Smooth muscle cell (in vitro differentiated cells): ENCODE measurements around the gene SMAP1. TPM values are rescaled to one million over a fixed set of nuclear protein-coding genes. Genes with fewer than 3 reads are reported as not detected.

Experiments used
- DNase-seq: peaks from one replicate; lab custom pipeline; 2025; ENCODE audit not compliant: unreplicated experiment; lab: John Stamatoyannopoulos, UW
- H2AFZ ChIP-seq: fragments of 200-600 bp; sonication (generic); 2 replicates; pipeline ENCODE4 v1.6.0; 2016; ENCODE audit warnings: antibody characterized with exemption, low read depth, mild to moderate bottlenecking
- H3F3A ChIP-seq: fragments of 200-600 bp; sonication (generic); 2 replicates; pipeline ENCODE4 v1.6.0; 2017; ENCODE audit warnings: antibody characterized with exemption, low read depth
- H3K27ac ChIP-seq: fragments of 200-600 bp; sonication (generic); 2 replicates; pipeline ENCODE4 v1.5.1; 2016; ENCODE audit warnings: low read depth, mild to moderate bottlenecking
- H3K27me3 ChIP-seq: fragments of 200-600 bp; sonication (generic); 2 replicates; pipeline ENCODE4 v1.6.1; 2016; ENCODE audit warnings: low read depth, mild to moderate bottlenecking
- H3K36me3 ChIP-seq: fragments of 200-600 bp; sonication (generic); 2 replicates; pipeline ENCODE4 v1.5.1; 2016; ENCODE audit warnings: low read depth
- H3K4me1 ChIP-seq: fragments of 200-600 bp; sonication (generic); 2 replicates; pipeline ENCODE4 v1.5.1; 2016; ENCODE audit warnings: low read depth
- H3K4me2 ChIP-seq: fragments of 200-600 bp; sonication (generic); 2 replicates; pipeline ENCODE4 v1.6.0; 2016; ENCODE audit warnings: mild to moderate bottlenecking
- H3K4me3 ChIP-seq: fragments of 200-600 bp; sonication (generic); 2 replicates; pipeline ENCODE4 v1.5.1; 2016; ENCODE audit warnings: mild to moderate bottlenecking
- H3K79me2 ChIP-seq: fragments of 200-600 bp; sonication (generic); 2 replicates; pipeline ENCODE4 v1.6.0; 2016; ENCODE audit warnings: low read depth, mild to moderate bottlenecking
- H3K9ac ChIP-seq: fragments of 200-600 bp; sonication (generic); 2 replicates; pipeline ENCODE4 v1.6.0; 2016; ENCODE audit warnings: low read depth
- H3K9me3 ChIP-seq: fragments of 200-600 bp; sonication (generic); replicated peaks from 2 replicates; pipeline ENCODE4 v1.5.1; 2016; ENCODE audit warnings: low read depth
- H4K20me1 ChIP-seq: fragments of 200-600 bp; sonication (generic); 2 replicates; pipeline ENCODE4 v1.6.0; 2016; ENCODE audit warnings: low read depth
- WGBS: methylation state at CpG from one replicate; pipeline ENCODE4 v1.1.7; 2016; ENCODE audit warnings: low lambda C conversion rate; 5-methylcytosine and 5-hydroxymethylcytosine counted together
- polyA plus RNA-seq: library from polyadenylated mRNA; unstranded; fragments of >200 nt; fragmentation: Nextera tagmentation; extraction: Ambion mirVana; gene quantifications from 2 replicates; pipeline ENCODE4 v1.2.1, GENCODE V29; 2016
- total RNA-seq: library from RNA; depleted of rRNA; stranded (reverse); fragments of >200 nt; gene quantifications from 2 replicates; pipeline ENCODE4 v1.2.3, GENCODE V29; 2014
- TF ChIP-seq, protein P1 (sequence below): fragments of 200-600 bp; sonication (generic); IDR thresholded peaks from 2 replicates; pipeline ENCODE4 v1.5.1; 2017; ENCODE audit warnings: borderline replicate concordance, mild to moderate bottlenecking, antibody characterized with exemption; ENCODE audit not compliant: insufficient read depth, poor library complexity, severe bottlenecking

Gene SMAP1
- total and polyA plus RNA-seq, 2 experiments from 2014 or later = 21.7 to 39.8 TPM

DNA sequence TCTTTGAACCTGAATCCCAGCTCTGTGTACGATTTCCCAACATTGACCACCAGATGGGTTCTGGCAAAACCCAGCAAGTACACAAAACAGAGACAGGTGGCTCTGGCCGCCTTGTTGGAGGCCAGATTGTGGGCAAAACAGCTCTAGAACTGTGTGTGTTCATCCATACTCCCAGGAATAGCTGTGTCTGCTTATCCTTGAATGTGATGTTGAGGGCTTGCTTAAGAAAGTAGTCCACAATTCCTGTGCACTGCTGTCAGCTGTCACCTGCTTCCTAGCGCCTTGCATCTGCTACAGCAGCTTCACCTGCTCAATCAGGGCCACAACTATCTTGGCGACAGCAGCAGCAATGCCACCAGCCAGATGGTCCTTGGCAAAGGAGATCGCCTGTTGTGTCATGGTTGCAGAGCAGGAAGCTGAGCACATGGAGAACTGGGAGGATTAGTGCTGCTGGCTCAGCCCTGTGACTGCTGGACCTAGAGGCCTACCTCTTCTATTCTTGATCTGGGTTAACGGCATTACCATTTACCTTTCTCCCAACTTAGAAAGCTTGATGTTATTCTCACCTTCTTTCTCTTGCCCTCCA lies 3.7 kb upstream of the SMAP1 start:
- H3K36me3 ChIP-seq = no peaks in the 10 kb centered on the region

DNA sequence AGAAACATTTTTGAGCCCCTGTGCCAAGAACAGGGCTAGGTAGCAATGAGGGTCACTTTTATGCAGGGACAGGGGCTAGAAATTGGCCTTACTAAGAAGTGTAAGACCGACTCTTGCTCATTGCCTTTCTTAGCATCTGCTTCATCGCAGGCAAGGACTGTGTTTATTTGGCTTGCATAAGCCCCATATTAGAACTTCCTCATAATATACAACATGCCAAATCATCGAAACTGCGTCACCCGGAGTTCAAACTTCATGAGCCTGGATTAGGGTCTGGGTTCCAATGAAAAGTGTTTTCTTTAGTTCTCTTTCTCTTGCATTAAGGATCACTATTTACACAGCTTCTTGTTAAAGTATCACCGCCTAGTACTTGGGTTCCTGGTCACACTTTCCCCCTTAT lies 977 bp upstream of the SMAP1 start:
- WGBS = 97% methylated on average over 6 of the region's 6 CpGs
- Histone ChIP-seq H3K27me3 (no peaks in the 10 kb centered on the region), H3K36me3 (no peaks in the 10 kb centered on the region), H3F3A (no peaks in the 10 kb centered on the region), H3K4me1 (peaks cover 22% of the 10 kb centered on the region), H2AFZ (peak overlapping the region; percentile 98), H3K27ac (no peak overlapping the region), H4K20me1 (peaks cover 29% of the 10 kb centered on the region), H3K4me2 (peak overlapping the region; percentile 96), H3K9ac (no peak overlapping the region), H3K79me2 (peaks cover 39% of the 10 kb centered on the region), H3K4me3 (peak overlapping the region; percentile 94), H3K9me3 (no peaks in the 10 kb centered on the region)
- TF ChIP-seq, protein P1, sequence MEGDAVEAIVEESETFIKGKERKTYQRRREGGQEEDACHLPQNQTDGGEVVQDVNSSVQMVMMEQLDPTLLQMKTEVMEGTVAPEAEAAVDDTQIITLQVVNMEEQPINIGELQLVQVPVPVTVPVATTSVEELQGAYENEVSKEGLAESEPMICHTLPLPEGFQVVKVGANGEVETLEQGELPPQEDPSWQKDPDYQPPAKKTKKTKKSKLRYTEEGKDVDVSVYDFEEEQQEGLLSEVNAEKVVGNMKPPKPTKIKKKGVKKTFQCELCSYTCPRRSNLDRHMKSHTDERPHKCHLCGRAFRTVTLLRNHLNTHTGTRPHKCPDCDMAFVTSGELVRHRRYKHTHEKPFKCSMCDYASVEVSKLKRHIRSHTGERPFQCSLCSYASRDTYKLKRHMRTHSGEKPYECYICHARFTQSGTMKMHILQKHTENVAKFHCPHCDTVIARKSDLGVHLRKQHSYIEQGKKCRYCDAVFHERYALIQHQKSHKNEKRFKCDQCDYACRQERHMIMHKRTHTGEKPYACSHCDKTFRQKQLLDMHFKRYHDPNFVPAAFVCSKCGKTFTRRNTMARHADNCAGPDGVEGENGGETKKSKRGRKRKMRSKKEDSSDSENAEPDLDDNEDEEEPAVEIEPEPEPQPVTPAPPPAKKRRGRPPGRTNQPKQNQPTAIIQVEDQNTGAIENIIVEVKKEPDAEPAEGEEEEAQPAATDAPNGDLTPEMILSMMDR = no peak
- DNase-seq = no peak

More for the DNA sequence above, 3.7 kb upstream of the SMAP1 start:
- Histone ChIP-seq H3K4me3 (no peak overlapping the region), H3F3A (no peaks in the 10 kb centered on the region), H3K79me2 (peaks cover 12% of the 10 kb centered on the region), H3K9ac (no peak overlapping the region), H3K4me2 (no peak overlapping the region), H3K27me3 (no peaks in the 10 kb centered on the region), H2AFZ (no peak overlapping the region), H3K27ac (no peak overlapping the region), H3K9me3 (no peaks in the 10 kb centered on the region), H4K20me1 (peaks cover 2% of the 10 kb centered on the region), H3K4me1 (peaks cover 11% of the 10 kb centered on the region)
- DNase-seq = no peak
- TF ChIP-seq, protein P1 = no peak
- WGBS = 81% methylated on average over 6 of the region's 6 CpGs

DNA sequence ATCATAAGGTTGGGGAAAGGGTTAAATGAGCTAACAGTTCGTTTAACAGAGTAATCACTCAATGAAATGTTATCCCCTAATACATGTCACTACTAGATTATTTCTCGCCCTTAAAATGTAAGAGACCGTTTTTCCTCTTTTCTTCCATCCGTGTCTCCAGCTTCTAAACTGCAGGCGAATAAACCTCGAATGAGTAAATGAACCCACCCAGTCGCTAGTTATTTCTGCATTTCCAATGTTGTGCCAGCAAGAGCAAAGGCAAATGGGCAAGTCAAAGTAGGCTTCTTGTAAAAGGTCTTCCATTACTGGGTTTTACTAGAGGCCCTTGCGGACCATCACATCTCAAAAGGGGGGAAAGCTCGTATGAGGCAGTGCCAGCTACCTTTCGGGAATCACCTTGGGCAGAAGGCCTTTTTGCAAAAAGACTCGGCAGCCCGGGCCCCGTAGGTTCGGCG lies 400 bp upstream of the SMAP1 start:
- no peaks in the 10 kb centered on the region for H3K9me3 ChIP-seq

DNA sequence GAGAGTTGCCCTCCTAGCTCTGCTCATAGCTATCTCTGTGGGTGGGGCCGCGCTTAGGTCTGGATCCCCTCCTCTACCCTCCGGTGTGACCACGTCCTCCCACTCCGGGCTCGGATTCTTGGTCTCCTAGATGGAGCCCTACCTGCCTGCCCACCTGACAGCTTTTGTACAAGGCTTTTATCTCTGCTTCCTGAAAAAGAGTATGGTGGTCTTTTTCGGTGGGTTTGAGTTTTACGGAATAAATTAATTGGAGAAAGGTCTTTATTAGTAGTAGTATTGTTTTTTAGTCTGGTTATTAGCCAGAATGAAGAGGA lies 773 bp downstream of the SMAP1 start:
- H3K4me1 ChIP-seq = peaks cover 26% of the 10 kb centered on the region
- peak overlapping the region; percentile 80 for H3K27ac ChIP-seq
- H3K36me3 ChIP-seq = no peaks in the 10 kb centered on the region
- TF ChIP-seq, protein P1 = no peak
- peak overlapping the region; percentile 96 for H3K4me2 ChIP-seq
- no peaks in the 10 kb centered on the region for H3K9me3 ChIP-seq
- 2% methylated on average over 8 of the region's 8 CpGs for WGBS
- H2AFZ ChIP-seq = peak overlapping the region; percentile 98
- no peaks in the 10 kb centered on the region for H3F3A ChIP-seq
- DNase-seq = no peak
- peak overlapping the region; percentile 94 for H3K4me3 ChIP-seq
- H4K20me1 ChIP-seq = peaks cover 46% of the 10 kb centered on the region
- H3K27me3 ChIP-seq = no peaks in the 10 kb centered on the region
- peaks cover 57% of the 10 kb centered on the region for H3K79me2 ChIP-seq
- H3K9ac ChIP-seq = peak overlapping the region; percentile 81

More for the DNA sequence above, 400 bp upstream of the SMAP1 start:
- no peak for DNase-seq
- Histone ChIP-seq H3K36me3 (no peaks in the 10 kb centered on the region), H3K9ac (peak overlapping the region; percentile 39), H2AFZ (peak overlapping the region; percentile 98), H3K4me3 (peak overlapping the region; percentile 94), H3F3A (no peaks in the 10 kb centered on the region), H3K27me3 (no peaks in the 10 kb centered on the region), H3K4me1 (peaks cover 22% of the 10 kb centered on the region), H4K20me1 (peaks cover 35% of the 10 kb centered on the region), H3K27ac (peak overlapping the region; percentile 80), H3K4me2 (peak overlapping the region; percentile 96), H3K79me2 (peaks cover 45% of the 10 kb centered on the region)
- TF ChIP-seq, protein P1 = no peak
- 23% methylated on average over 14 of the region's 15 CpGs for WGBS
